ENCODE data around the gene NDUFA7. TPM values are rescaled to one million over a fixed set of nuclear protein-coding genes. Genes with fewer than 3 reads are reported as not detected.

Gene NDUFA7
- total RNA-seq, 1 donor from 2014 or later = 51.8 TPM

- no peaks in the 10 kb centered on the region for H3K36me3 Mint-ChIP-seq (ENCODE audit: low read depth)
- peaks cover 5% of the 10 kb centered on the region for H3K4me1 Mint-ChIP-seq (ENCODE audit: low read depth)
- H3K27me3 Mint-ChIP-seq (ENCODE audit: insufficient read depth) = peaks cover 52% of the 10 kb centered on the region
- intact Hi-C loops (cut with micrococcal nuclease) = no loop called here
- no peak overlapping the region for H3K4me3 Mint-ChIP-seq
- no peak overlapping the region for H3K27ac Mint-ChIP-seq
- DNase-seq (ENCODE audit: low spot score) = no peak
- no peaks in the 10 kb centered on the region for H3K9me3 Mint-ChIP-seq
Measured at GRCh38 chr19:8336660-8337059, 15.5 kb upstream of the NDUFA7 start.

- Mint-ChIP-seq H3K9me3 (no peaks in the 10 kb centered on the region), H3K27ac (no peak overlapping the region), H3K4me1 (ENCODE audit: low read depth) (peaks cover 5% of the 10 kb centered on the region)
Measured at GRCh38 chr19:8336072-8336569, 14.9 kb upstream of the NDUFA7 start.

GRCh38 chr19:8335343-8336071, 14.3 kb upstream of the NDUFA7 start:
- Mint-ChIP-seq H3K27ac (no peak overlapping the region), H3K27me3 (ENCODE audit: insufficient read depth) (peaks cover 51% of the 10 kb centered on the region), H3K4me1 (ENCODE audit: low read depth) (peaks cover 5% of the 10 kb centered on the region), H3K36me3 (ENCODE audit: low read depth) (no peaks in the 10 kb centered on the region), H3K9me3 (no peaks in the 10 kb centered on the region), H3K4me3 (peak overlapping the region; percentile 53)
- DNase-seq (ENCODE audit: low spot score) = no peak
- intact Hi-C loops (cut with micrococcal nuclease) = no loop called here

More at GRCh38 chr19:8336072-8336569, 14.9 kb upstream of the NDUFA7 start:
- intact Hi-C loops (cut with micrococcal nuclease) = no loop called here
- H3K4me3 Mint-ChIP-seq = peak overlapping the region; percentile 53
- no peak for DNase-seq (ENCODE audit: low spot score)
- H3K36me3 Mint-ChIP-seq (ENCODE audit: low read depth) = no peaks in the 10 kb centered on the region
- peaks cover 50% of the 10 kb centered on the region for H3K27me3 Mint-ChIP-seq (ENCODE audit: insufficient read depth)

- intact Hi-C loops (cut with micrococcal nuclease) = no loop called here
- H3K4me1 Mint-ChIP-seq (ENCODE audit: low read depth) = peaks cover 5% of the 10 kb centered on the region
- H3K4me3 Mint-ChIP-seq = no peak overlapping the region
- DNase-seq (ENCODE audit: low spot score) = peak; percentile 26
- H3K36me3 Mint-ChIP-seq (ENCODE audit: low read depth) = no peaks in the 10 kb centered on the region
- H3K27me3 Mint-ChIP-seq (ENCODE audit: insufficient read depth) = peaks cover 48% of the 10 kb centered on the region
- H3K27ac Mint-ChIP-seq = no peak overlapping the region
- no peaks in the 10 kb centered on the region for H3K9me3 Mint-ChIP-seq
Measured at GRCh38 chr19:8334458-8335342, 13.5 kb upstream of the NDUFA7 start.

GRCh38 chr19:8333767-8334457, 12.7 kb upstream of the NDUFA7 start:
- no peak for DNase-seq (ENCODE audit: low spot score)
- H3K4me1 Mint-ChIP-seq (ENCODE audit: low read depth) = peaks cover 5% of the 10 kb centered on the region
- intact Hi-C loops (cut with micrococcal nuclease) = no loop called here
- peaks cover 42% of the 10 kb centered on the region for H3K27me3 Mint-ChIP-seq (ENCODE audit: insufficient read depth)
- H3K36me3 Mint-ChIP-seq (ENCODE audit: low read depth) = no peaks in the 10 kb centered on the region
- no peak overlapping the region for H3K27ac Mint-ChIP-seq
- H3K9me3 Mint-ChIP-seq = no peaks in the 10 kb centered on the region
- peak overlapping the region; percentile 5 for H3K4me3 Mint-ChIP-seq

GRCh38 chr19:8332976-8333766, 12.0 kb upstream of the NDUFA7 start:
- H3K9me3 Mint-ChIP-seq = no peaks in the 10 kb centered on the region
- H3K27me3 Mint-ChIP-seq (ENCODE audit: insufficient read depth) = peaks cover 42% of the 10 kb centered on the region
- H3K27ac Mint-ChIP-seq = no peak overlapping the region
- intact Hi-C loops (cut with micrococcal nuclease) = no loop called here
- no peak for DNase-seq (ENCODE audit: low spot score)
- H3K36me3 Mint-ChIP-seq (ENCODE audit: low read depth) = no peaks in the 10 kb centered on the region
- H3K4me1 Mint-ChIP-seq (ENCODE audit: low read depth) = peaks cover 5% of the 10 kb centered on the region
- no peak overlapping the region for H3K4me3 Mint-ChIP-seq

- H3K27me3 Mint-ChIP-seq (ENCODE audit: insufficient read depth) = peaks cover 28% of the 10 kb centered on the region
- intact Hi-C loops (cut with micrococcal nuclease) = no loop called here
- H3K36me3 Mint-ChIP-seq (ENCODE audit: low read depth) = no peaks in the 10 kb centered on the region
- peaks cover 5% of the 10 kb centered on the region for H3K4me1 Mint-ChIP-seq (ENCODE audit: low read depth)
- H3K27ac Mint-ChIP-seq = no peak overlapping the region
- no peak overlapping the region for H3K4me3 Mint-ChIP-seq
- no peak for DNase-seq (ENCODE audit: low spot score)
- no peaks in the 10 kb centered on the region for H3K9me3 Mint-ChIP-seq
Measured at GRCh38 chr19:8331263-8331845, 10.2 kb upstream of the NDUFA7 start.

GRCh38 chr19:8329996-8330395, 8.8 kb upstream of the NDUFA7 start:
- no peak for DNase-seq (ENCODE audit: low spot score)
- Mint-ChIP-seq H3K4me1 (ENCODE audit: low read depth) (no peaks in the 10 kb centered on the region), H3K9me3 (no peaks in the 10 kb centered on the region), H3K27ac (no peak overlapping the region), H3K4me3 (no peak overlapping the region), H3K27me3 (ENCODE audit: insufficient read depth) (peaks cover 22% of the 10 kb centered on the region), H3K36me3 (ENCODE audit: low read depth) (peaks cover 2% of the 10 kb centered on the region)
- intact Hi-C loops (cut with micrococcal nuclease) = no loop called here

- Mint-ChIP-seq H3K36me3 (ENCODE audit: low read depth) (peaks cover 20% of the 10 kb centered on the region), H3K4me1 (ENCODE audit: low read depth) (peaks cover 22% of the 10 kb centered on the region), H3K27ac (no peak overlapping the region), H3K4me3 (no peak overlapping the region), H3K9me3 (no peaks in the 10 kb centered on the region), H3K27me3 (ENCODE audit: insufficient read depth) (peaks cover 3% of the 10 kb centered on the region)
- DNase-seq (ENCODE audit: low spot score) = no peak
- intact Hi-C loops (cut with micrococcal nuclease) = no loop called here
Measured at GRCh38 chr19:8325454-8325853, 4.3 kb upstream of the NDUFA7 start.

- intact Hi-C loops (cut with micrococcal nuclease) = loop anchor here (5.0 kb wide), 1 partner anchor 322 kb away; no protein-coding TSS in a partner anchor
- H3K9me3 Mint-ChIP-seq = no peaks in the 10 kb centered on the region
- no peak for DNase-seq (ENCODE audit: low spot score)
- no peak overlapping the region for H3K27ac Mint-ChIP-seq
- no peak overlapping the region for H3K4me3 Mint-ChIP-seq
- peaks cover 20% of the 10 kb centered on the region for H3K36me3 Mint-ChIP-seq (ENCODE audit: low read depth)
- H3K27me3 Mint-ChIP-seq (ENCODE audit: insufficient read depth) = peaks cover 3% of the 10 kb centered on the region
- peaks cover 31% of the 10 kb centered on the region for H3K4me1 Mint-ChIP-seq (ENCODE audit: low read depth)
Measured at GRCh38 chr19:8324186-8325050, 3.2 kb upstream of the NDUFA7 start.

- peaks cover 20% of the 10 kb centered on the region for H3K36me3 Mint-ChIP-seq (ENCODE audit: low read depth)
- intact Hi-C loops (cut with micrococcal nuclease) = loop anchor here (5.0 kb wide), 1 partner anchor 321 kb away; no protein-coding TSS in a partner anchor
- peaks cover 31% of the 10 kb centered on the region for H3K4me1 Mint-ChIP-seq (ENCODE audit: low read depth)
- H3K27ac Mint-ChIP-seq = no peak overlapping the region
- H3K27me3 Mint-ChIP-seq (ENCODE audit: insufficient read depth) = peaks cover 3% of the 10 kb centered on the region
- no peaks in the 10 kb centered on the region for H3K9me3 Mint-ChIP-seq
- no peak for DNase-seq (ENCODE audit: low spot score)
- H3K4me3 Mint-ChIP-seq = peak overlapping the region; percentile 100
Measured at GRCh38 chr19:8323781-8324185, 2.6 kb upstream of the NDUFA7 start.
